Mesodermal cell (in vitro differentiated cells): ENCODE data around the gene TSNAX.

ENCODE experiments used
- H3K27ac ChIP-seq: 2 replicates; pipeline ENCODE4 v1.7.0; 2013; ENCODE audit warnings: mild to moderate bottlenecking, low read depth, low read length, moderate library complexity; ENCODE audit not compliant: severe bottlenecking
- H3K36me3 ChIP-seq: 2 replicates; pipeline ENCODE4 v1.7.1; 2013; ENCODE audit warnings: mild to moderate bottlenecking, low read length, moderate library complexity; ENCODE audit not compliant: control insufficient read depth, insufficient read depth
- H3K4me1 ChIP-seq: one replicate; pipeline ENCODE4 v1.7.1; 2013; ENCODE audit warnings: mild to moderate bottlenecking, low read length; ENCODE audit not compliant: insufficient read depth, control insufficient read depth, poor library complexity, severe bottlenecking
- H3K4me3 ChIP-seq: 2 replicates; pipeline ENCODE4 v1.7.0; 2013; ENCODE audit warnings: low read length, control low read depth, mild to moderate bottlenecking; ENCODE audit not compliant: insufficient read depth, poor library complexity, severe bottlenecking; ENCODE audit errors: extremely low read depth
- H3K9me3 ChIP-seq: 2 replicates; pipeline ENCODE4 v1.7.1; 2013; ENCODE audit warnings: mild to moderate bottlenecking, low read length, moderate library complexity; ENCODE audit not compliant: control insufficient read depth
- WGBS, 2 experiments: methylation state at CpG; one replicate each; pipeline ENCODE4 v1.1.5; 2013; ENCODE audit warnings: missing lambda C conversion rate in 2 of 2; ENCODE audit not compliant: insufficient coverage in 2 of 2; 5-methylcytosine and 5-hydroxymethylcytosine counted together

Gene TSNAX

GRCh38 chr1:231541842-231542241 lies 13.4 kb downstream of the TSNAX start:
- WGBS, 2 experiments = 100% methylated on average over 1 of the region's 2 CpGs; no CpG with 5 or more reads in 1 of the 2 experiments

GRCh38 chr1:231544943-231545592 lies 16.6 kb downstream of the TSNAX start:
- Histone ChIP-seq H3K4me1 (no peaks in the 10 kb centered on the region), H3K36me3 (peaks cover 19% of the 10 kb centered on the region), H3K27ac (no peak overlapping the region), H3K4me3 (no peak overlapping the region), H3K9me3 (no peaks in the 10 kb centered on the region)
- WGBS, 2 experiments = 100% methylated on average over 1 of the region's 4 CpGs

More at GRCh38 chr1:231541842-231542241, 13.4 kb downstream of the TSNAX start:
- Histone ChIP-seq H3K9me3 (no peaks in the 10 kb centered on the region), H3K27ac (no peak overlapping the region), H3K36me3 (peaks cover 46% of the 10 kb centered on the region), H3K4me3 (no peak overlapping the region), H3K4me1 (no peaks in the 10 kb centered on the region)

GRCh38 chr1:231546693-231547092 lies 18.2 kb downstream of the TSNAX start:
- peaks cover 17% of the 10 kb centered on the region for H3K36me3 ChIP-seq
- WGBS, 2 experiments = 94 to 98% methylated on average over 3 to 4 of the region's 4 CpGs

GRCh38 chr1:231549733-231550447 lies 21.4 kb downstream of the TSNAX start:
- no peaks in the 10 kb centered on the region for H3K4me1 ChIP-seq
- WGBS, 2 experiments = 84 to 85% methylated on average over 3 of the region's 4 CpGs
- no peak overlapping the region for H3K4me3 ChIP-seq
- peaks cover 3% of the 10 kb centered on the region for H3K36me3 ChIP-seq
- H3K9me3 ChIP-seq = no peaks in the 10 kb centered on the region
- no peak overlapping the region for H3K27ac ChIP-seq

More at GRCh38 chr1:231546693-231547092, 18.2 kb downstream of the TSNAX start:
- Histone ChIP-seq H3K4me1 (no peaks in the 10 kb centered on the region), H3K9me3 (no peaks in the 10 kb centered on the region), H3K4me3 (no peak overlapping the region), H3K27ac (no peak overlapping the region)

GRCh38 chr1:231550448-231550781 lies 21.9 kb downstream of the TSNAX start:
- H3K4me3 ChIP-seq = no peak overlapping the region
- H3K9me3 ChIP-seq = no peaks in the 10 kb centered on the region
- H3K36me3 ChIP-seq = peaks cover 7% of the 10 kb centered on the region
- 50% methylated on average over 1 of the region's 2 CpGs; no CpG with 5 or more reads in 1 of the 2 experiments for WGBS, 2 experiments
- no peak overlapping the region for H3K27ac ChIP-seq
- H3K4me1 ChIP-seq = no peaks in the 10 kb centered on the region

GRCh38 chr1:231553320-231553719 lies 24.9 kb downstream of the TSNAX start:
- Histone ChIP-seq H3K4me1 (no peaks in the 10 kb centered on the region), H3K4me3 (no peak overlapping the region), H3K9me3 (no peaks in the 10 kb centered on the region), H3K36me3 (peaks cover 7% of the 10 kb centered on the region), H3K27ac (no peak overlapping the region)
- 88 to 100% methylated on average over 1 to 2 of the region's 2 CpGs for WGBS, 2 experiments

- Histone ChIP-seq H3K36me3 (peaks cover 12% of the 10 kb centered on the region), H3K4me1 (no peaks in the 10 kb centered on the region), H3K9me3 (no peaks in the 10 kb centered on the region), H3K4me3 (no peak overlapping the region), H3K27ac (no peak overlapping the region)
- WGBS, 2 experiments = 80% methylated on average over 1 of the region's 2 CpGs; no CpG with 5 or more reads in 1 of the 2 experiments
Measured at GRCh38 chr1:231554969-231555368, 26.5 kb downstream of the TSNAX start.

GRCh38 chr1:231557411-231557810 lies 28.9 kb downstream of the TSNAX start:
- H3K4me1 ChIP-seq = no peaks in the 10 kb centered on the region
- H3K9me3 ChIP-seq = no peaks in the 10 kb centered on the region
- WGBS, 2 experiments = 89 to 100% methylated on average over 1 of the region's 1 CpG
- no peak overlapping the region for H3K4me3 ChIP-seq
- H3K36me3 ChIP-seq = peaks cover 20% of the 10 kb centered on the region
- no peak overlapping the region for H3K27ac ChIP-seq

GRCh38 chr1:231557898-231558707 lies 29.6 kb downstream of the TSNAX start:
- 100% methylated on average over 1 to 2 of the region's 3 CpGs for WGBS, 2 experiments
- Histone ChIP-seq H3K36me3 (peaks cover 24% of the 10 kb centered on the region), H3K9me3 (no peaks in the 10 kb centered on the region), H3K4me1 (no peaks in the 10 kb centered on the region), H3K4me3 (no peak overlapping the region), H3K27ac (no peak overlapping the region)

GRCh38 chr1:231558708-231559185 lies 30.3 kb downstream of the TSNAX start:
- no peak overlapping the region for H3K27ac ChIP-seq
- H3K9me3 ChIP-seq = no peaks in the 10 kb centered on the region
- no CpG with 5 or more reads among the region's 2 CpGs for WGBS, 2 experiments
- no peak overlapping the region for H3K4me3 ChIP-seq
- no peaks in the 10 kb centered on the region for H3K4me1 ChIP-seq
- H3K36me3 ChIP-seq = peaks cover 27% of the 10 kb centered on the region
